ENCODE results near the gene CACNA1B.

GRCh38 chr9:137946993-137947392, 69.4 kb downstream of the CACNA1B start:
- TF ChIP-seq CTCF (IDR thresholded peaks at IDR 0.05; ENCODE audit: borderline replicate concordance, extremely low read depth, low read length, poor library complexity, severe bottlenecking) (no peak), EZH2 (IDR thresholded peaks at IDR 0.05; ENCODE audit: borderline replicate concordance, low read depth, low read length, severe bottlenecking) (no peak)
